CD14-positive monocyte (primary cell): ENCODE measurements around the gene TRIM31. TPM values are rescaled to one million over a fixed set of nuclear protein-coding genes. Genes with fewer than 3 reads are reported as not detected.

Experiments
- DNase-seq, 3 donors: peaks; one replicate each; pipeline ENCODE4 v3.0.0-alpha.2; 2011 to 2022
- H2AFZ ChIP-seq: 2 replicates; pipeline ENCODE4 v1.6.0; 2012; ENCODE audit warnings: mild to moderate bottlenecking, low read depth, low read length, inconsistent platforms; ENCODE audit not compliant: insufficient read depth, poor library complexity, severe bottlenecking
- H3K27ac ChIP-seq, 2 donors: 1 replicate in 1 of 2; 2 replicates in 1 of 2; pipeline ENCODE4 v1.5.1; 2012 to 2013; ENCODE audit warnings: low read length in 2 of 2, control low read depth in 1 of 2, inconsistent platforms in 1 of 2, low read depth in 1 of 2, mild to moderate bottlenecking in 1 of 2
- H3K27me3 ChIP-seq, 2 donors: one replicate each; pipeline versions ENCODE4 v1.6.0 to v1.6.1; 2011 to 2013; ENCODE audit warnings: low read length in 2 of 2; ENCODE audit not compliant: control insufficient read depth in 2 of 2, insufficient read depth in 2 of 2
- H3K36me3 ChIP-seq, 2 donors: replicated peaks in 1 of 2; 1 replicate in 1 of 2; 2 replicates in 1 of 2; pipeline versions ENCODE4 v1.5.1 to v1.6.1; 2012 to 2013; ENCODE audit warnings: low read length in 2 of 2, control low read depth in 1 of 2, inconsistent platforms in 1 of 2, mild to moderate bottlenecking in 1 of 2; ENCODE audit not compliant: insufficient read depth in 2 of 2, control insufficient read depth in 1 of 2
- H3K4me1 ChIP-seq, 2 donors: 1 replicate in 1 of 2; 2 replicates in 1 of 2; pipeline versions ENCODE4 v1.5.1 to v1.6.1; 2012 to 2013; ENCODE audit warnings: low read length in 2 of 2, control low read depth in 1 of 2, inconsistent platforms in 1 of 2, mild to moderate bottlenecking in 1 of 2, moderate library complexity in 1 of 2; ENCODE audit not compliant: insufficient read depth in 2 of 2, control insufficient read depth in 1 of 2
- H3K4me2 ChIP-seq: replicated peaks from 2 replicates; pipeline ENCODE3; 2012; ENCODE audit warnings: low read length, moderate library complexity, mild to moderate bottlenecking; ENCODE audit not compliant: poor library complexity, severe bottlenecking; ENCODE audit errors: extremely low read depth
- H3K4me3 ChIP-seq, 3 experiments: fragments of 200-600 bp in 1 of 3; sonication (generic) in 1 of 3; replicated peaks in 1 of 3; 1 replicate in 2 of 3; 2 replicates in 1 of 3; pipeline ENCODE4 v1.5.1; 2011 to 2013; ENCODE audit warnings: low read length in 3 of 3, mild to moderate bottlenecking in 3 of 3, control low read depth in 2 of 3, low read depth in 2 of 3, inconsistent platforms in 1 of 3, moderate library complexity in 1 of 3
- H3K79me2 ChIP-seq: 2 replicates; pipeline ENCODE4 v1.6.0; 2012; ENCODE audit warnings: mild to moderate bottlenecking, control low read depth, inconsistent platforms, low read length, moderate library complexity; ENCODE audit not compliant: insufficient read depth
- H3K9ac ChIP-seq: 2 replicates; pipeline ENCODE4 v1.6.0; 2017; ENCODE audit warnings: low read length, mild to moderate bottlenecking; ENCODE audit not compliant: insufficient read depth, poor library complexity, severe bottlenecking
- H3K9me3 ChIP-seq, 2 donors: replicated peaks in 1 of 2; 1 replicate in 1 of 2; 2 replicates in 1 of 2; pipeline versions ENCODE4 v1.5.1 to v1.6.1; 2012 to 2013; ENCODE audit warnings: low read length in 2 of 2, control low read depth in 1 of 2; ENCODE audit not compliant: control insufficient read depth in 1 of 2, insufficient read depth in 1 of 2
- H4K20me1 ChIP-seq: 2 replicates; pipeline ENCODE4 v1.6.0; 2012; ENCODE audit warnings: mild to moderate bottlenecking, low read length, control low read depth, moderate library complexity; ENCODE audit not compliant: insufficient read depth
- H3K27ac Mint-ChIP-seq, 7 donors: one replicate each; pipeline ENCODE4 v1.8.0; 2020; ENCODE audit warnings: mild to moderate bottlenecking in 7 of 7, mixed read lengths in 7 of 7, moderate library complexity in 6 of 7, inconsistent platforms in 2 of 7
- H3K27me3 Mint-ChIP-seq, 3 donors: one replicate each; pipeline ENCODE4 v1.8.0; 2021 to 2022; ENCODE audit warnings: low read depth in 3 of 3, mild to moderate bottlenecking in 3 of 3, mixed read lengths in 3 of 3, moderate library complexity in 3 of 3, inconsistent platforms in 1 of 3
- H3K36me3 Mint-ChIP-seq, 2 donors: one replicate each; pipeline ENCODE4 v1.8.0; 2020; ENCODE audit warnings: mixed read lengths in 2 of 2, inconsistent platforms in 1 of 2, mild to moderate bottlenecking in 1 of 2
- H3K4me1 Mint-ChIP-seq: one replicate; pipeline ENCODE4 v1.8.0; 2020; ENCODE audit warnings: mild to moderate bottlenecking, mixed read lengths
- H3K4me3 Mint-ChIP-seq, 2 donors: one replicate each; pipeline ENCODE4 v1.8.0; 2020; ENCODE audit warnings: mild to moderate bottlenecking in 2 of 2, mixed read lengths in 2 of 2, moderate library complexity in 1 of 2
- H3K9me3 Mint-ChIP-seq, 7 donors: one replicate each; pipeline ENCODE4 v1.8.0; 2020 to 2022; ENCODE audit warnings: mixed read lengths in 7 of 7, mild to moderate bottlenecking in 6 of 7, moderate library complexity in 6 of 7, inconsistent platforms in 2 of 7
- CTCF ChIP-seq: fragments of 200-600 bp; IDR thresholded peaks from one replicate; pipeline ENCODE4 v1.8.0; 2022; ENCODE audit warnings: antibody characterized with exemption, mild to moderate bottlenecking
- WGBS: methylation state at CpG from one replicate; pipeline ENCODE4 v1.1.5; 2013; ENCODE audit warnings: missing lambda C conversion rate; ENCODE audit not compliant: insufficient coverage; 5-methylcytosine and 5-hydroxymethylcytosine counted together
- intact Hi-C, 2 donors: fragments of 100-400 bp; cut with micrococcal nuclease; formaldehyde crosslinking; loops; one replicate each; pipeline versions ENCODE4 v1.15.0 to v1.15.1; 2023
- polyA plus RNA-seq, 3 donors: library from polyadenylated mRNA; depleted of rRNA in 1 of 3; unstranded in 2 of 3; stranded (reverse) in 1 of 3; fragments of 300-500 nt in 2 of 3; fragments of >200 nt in 1 of 3; fragmentation: Illumina TruSeq in 2 of 3; gene quantifications; 1 replicate in 2 of 3; 2 replicates in 1 of 3; pipeline ENCODE4 v1.2.3, GENCODE V29; 2012 to 2021

TRIM31 gene
- polyA plus RNA-seq, 3 donors = not detected

GRCh38 chr6:30144811-30145210 is 31.9 kb upstream of the TRIM31 start:
- Mint-ChIP-seq H3K27ac (no peak overlapping the region), H3K36me3 (no peaks in the 10 kb centered on the region), H3K4me1 (peaks cover 2% of the 10 kb centered on the region), H3K9me3 (peaks cover 0 to 3% (median 0%) of the 10 kb centered on the region in 7 donors), H3K4me3 (no peak overlapping the region), H3K27me3 (peaks cover 15 to 33% (median 18%) of the 10 kb centered on the region in 3 donors)
- Histone ChIP-seq H3K4me3 (no peak overlapping the region), H3K9ac (no peak overlapping the region), H3K27me3 (peaks cover 4 to 17% of the 10 kb centered on the region in 2 donors), H3K27ac (no peak overlapping the region), H3K79me2 (no peaks in the 10 kb centered on the region), H3K4me2 (no peak overlapping the region), H2AFZ (no peak overlapping the region), H3K4me1 (no peaks in the 10 kb centered on the region), H4K20me1 (no peaks in the 10 kb centered on the region), H3K36me3 (no peaks in the 10 kb centered on the region), H3K9me3 (no peaks in the 10 kb centered on the region)
- DNase-seq = no peak
- no peak for TF ChIP-seq CTCF
- intact Hi-C loops = no loop called here
- 85% methylated on average over 6 of the region's 6 CpGs for WGBS

- Histone ChIP-seq H3K4me1 (no peaks in the 10 kb centered on the region), H3K9me3 (no peaks in the 10 kb centered on the region), H3K9ac (no peak overlapping the region), H3K4me3 (no peak overlapping the region), H3K27ac (no peak overlapping the region), H3K36me3 (no peaks in the 10 kb centered on the region), H3K79me2 (no peaks in the 10 kb centered on the region), H2AFZ (no peak overlapping the region), H4K20me1 (no peaks in the 10 kb centered on the region), H3K4me2 (no peak overlapping the region), H3K27me3 (peaks cover 4 to 17% of the 10 kb centered on the region in 2 donors)
- no peaks in the 10 kb centered on the region for H3K36me3 Mint-ChIP-seq
- no peak for TF ChIP-seq CTCF
- intact Hi-C loops = no loop called here
- H3K4me1 Mint-ChIP-seq = no peaks in the 10 kb centered on the region
- no peak overlapping the region for H3K4me3 Mint-ChIP-seq
- no peak overlapping the region for H3K27ac Mint-ChIP-seq
- WGBS = 94% methylated on average over 2 of the region's 2 CpGs
- H3K9me3 Mint-ChIP-seq = peaks cover 0 to 3% (median 0%) of the 10 kb centered on the region in 7 donors
- DNase-seq = no peak
- H3K27me3 Mint-ChIP-seq = peaks cover 16 to 33% (median 20%) of the 10 kb centered on the region in 3 donors
These were observed 30.9 kb upstream of the TRIM31 start for GRCh38 chr6:30143780-30144179.
